Testis (tissue), 2 donors: ENCODE results near the gene PCYOX1L.

Experiments used
- CTCF ChIP-seq, 3 experiments: fragments of 450-650 bp in 2 of 3; fragments of 200-600 bp in 1 of 3; sonication (generic) in 1 of 3; IDR thresholded peaks; one replicate each; pipeline ENCODE4 v1.5.1; 2016 to 2019; ENCODE audit warnings: antibody characterized with exemption in 3 of 3, mild to moderate bottlenecking in 2 of 3, moderate library complexity in 1 of 3
- POLR2A ChIP-seq: fragments of 450-650 bp; IDR thresholded peaks from one replicate; pipeline ENCODE4 v1.6.1; 2017; ENCODE audit warnings: antibody characterized with exemption, mild to moderate bottlenecking, moderate library complexity

GRCh38 chr5:149372076-149372795 lies 14.4 kb downstream of the PCYOX1L start:
- no peak for TF ChIP-seq CTCF (IDR thresholded peaks at IDR 0.05)
- TF ChIP-seq POLR2A, result no peak
